ENCODE measurements around the gene SPATA2. TPM values are rescaled to one million over a fixed set of nuclear protein-coding genes. Genes with fewer than 3 reads are reported as not detected.

The SPATA2 gene
- total and polyA plus RNA-seq, 2 experiments from 2014 or later: 5.3 to 9.3 TPM

GRCh38 chr20:49880724-49881445 is 34.4 kb downstream of the SPATA2 start:
- Histone ChIP-seq H3K27ac (ENCODE audit: low read depth) (no peak overlapping the region), H2AFZ (no peak overlapping the region), H3K9me2 (ENCODE audit: insufficient read depth) (no peaks in the 10 kb centered on the region), H3K4me2 (no peak overlapping the region), H3K36me3 (ENCODE audit: insufficient read depth) (no peaks in the 10 kb centered on the region), H4K20me1 (replicated peaks; ENCODE audit: insufficient read depth) (no peaks in the 10 kb centered on the region), H3F3A (replicated peaks; ENCODE audit: low read depth) (no peaks in the 10 kb centered on the region), H3K4me1 (ENCODE audit: insufficient read depth) (no peaks in the 10 kb centered on the region), H3K79me2 (replicated peaks; ENCODE audit: insufficient read depth) (no peaks in the 10 kb centered on the region), H3K27me3 (ENCODE audit: insufficient read depth) (no peaks in the 10 kb centered on the region), H3K4me3 (no peak overlapping the region)
- no peak for DNase-seq (ENCODE audit: low spot score)
- Mint-ChIP-seq H3K9me3 (no peaks in the 10 kb centered on the region), H3K4me3 (no peak overlapping the region), H3K27ac (no peak overlapping the region), H3K36me3 (ENCODE audit: low read depth) (peaks cover 3% of the 10 kb centered on the region; the same call in 2 of the 3 replicates), H3K27me3 (ENCODE audit: insufficient read depth, low read depth, poor library complexity) (peaks cover 5% of the 10 kb centered on the region), H3K4me1 (peaks cover 2% of the 10 kb centered on the region; the same call in 2 of the 3 replicates)
- TF ChIP-seq ZNF114 (CRISPR knock-in tag; IDR thresholded peaks at IDR 0.05) (no peak), JUNB (IDR thresholded peaks at IDR 0.05; ENCODE audit: unreplicated experiment) (no peak), ZNF331 (CRISPR knock-in tag; IDR thresholded peaks at IDR 0.05; ENCODE audit: low read depth) (no peak), POLR2AphosphoS5 (IDR thresholded peaks at IDR 0.05; ENCODE audit: low read depth) (no peak), CTCF (conservative IDR thresholded peaks at IDR 0.05; ENCODE audit: low read depth in 2 of 2) (no peak)
- ATAC-seq: no peak

DNA sequence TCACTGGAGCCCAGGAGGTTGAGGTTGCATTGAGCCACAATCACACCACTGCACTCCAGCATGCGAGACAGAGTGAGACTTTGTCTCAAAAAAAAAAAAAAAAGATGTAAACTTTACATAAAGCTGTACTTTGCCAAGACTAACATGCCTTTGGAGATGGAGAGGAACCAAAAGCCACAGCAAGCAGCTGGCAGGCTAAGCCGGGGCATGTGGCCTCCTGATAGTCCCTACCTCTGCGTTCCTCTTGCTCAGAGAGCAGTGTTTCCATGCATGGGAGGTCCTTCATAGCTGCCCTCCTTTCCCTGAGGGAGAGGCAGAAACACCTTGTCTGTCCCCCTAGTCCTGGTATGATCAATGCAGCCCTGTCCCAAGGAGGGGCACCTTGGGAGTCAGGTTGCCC is 35.2 kb downstream of the SPATA2 start:
- Histone ChIP-seq H3K4me1 (ENCODE audit: insufficient read depth) (no peaks in the 10 kb centered on the region), H3K4me2 (no peak overlapping the region), H3F3A (replicated peaks; ENCODE audit: low read depth) (no peaks in the 10 kb centered on the region), H3K4me3 (no peak overlapping the region), H2AFZ (no peak overlapping the region), H4K20me1 (replicated peaks; ENCODE audit: insufficient read depth) (no peaks in the 10 kb centered on the region), H3K9me2 (ENCODE audit: insufficient read depth) (no peaks in the 10 kb centered on the region), H3K27ac (ENCODE audit: low read depth) (no peak overlapping the region), H3K79me2 (replicated peaks; ENCODE audit: insufficient read depth) (no peaks in the 10 kb centered on the region), H3K36me3 (ENCODE audit: insufficient read depth) (no peaks in the 10 kb centered on the region), H3K27me3 (ENCODE audit: insufficient read depth) (no peaks in the 10 kb centered on the region)
- H3K27ac Mint-ChIP-seq: no peak overlapping the region
- DNase-seq (ENCODE audit: low spot score) (no peak), ATAC-seq (no peak)
- TF ChIP-seq CTCF (conservative IDR thresholded peaks at IDR 0.05; ENCODE audit: low read depth in 2 of 2) (no peak), POLR2AphosphoS5 (IDR thresholded peaks at IDR 0.05; ENCODE audit: low read depth) (no peak), EZH2 (IDR thresholded peaks at IDR 0.05; ENCODE audit: low read depth, unreplicated experiment) (no peak), CREB1 (CRISPR knock-in tag; IDR thresholded peaks at IDR 0.05; ENCODE audit: low read depth) (no peak), STAT1 (IDR thresholded peaks at IDR 0.05; ENCODE audit: unreplicated experiment) (no peak), NANOG (IDR thresholded peaks at IDR 0.05; ENCODE audit: borderline replicate concordance) (no peak), JUNB (IDR thresholded peaks at IDR 0.05; ENCODE audit: unreplicated experiment) (no peak), EZH2phosphoT487 (IDR thresholded peaks at IDR 0.05; ENCODE audit: unreplicated experiment) (no peak)
- TF ChIP-seq, protein P1, sequence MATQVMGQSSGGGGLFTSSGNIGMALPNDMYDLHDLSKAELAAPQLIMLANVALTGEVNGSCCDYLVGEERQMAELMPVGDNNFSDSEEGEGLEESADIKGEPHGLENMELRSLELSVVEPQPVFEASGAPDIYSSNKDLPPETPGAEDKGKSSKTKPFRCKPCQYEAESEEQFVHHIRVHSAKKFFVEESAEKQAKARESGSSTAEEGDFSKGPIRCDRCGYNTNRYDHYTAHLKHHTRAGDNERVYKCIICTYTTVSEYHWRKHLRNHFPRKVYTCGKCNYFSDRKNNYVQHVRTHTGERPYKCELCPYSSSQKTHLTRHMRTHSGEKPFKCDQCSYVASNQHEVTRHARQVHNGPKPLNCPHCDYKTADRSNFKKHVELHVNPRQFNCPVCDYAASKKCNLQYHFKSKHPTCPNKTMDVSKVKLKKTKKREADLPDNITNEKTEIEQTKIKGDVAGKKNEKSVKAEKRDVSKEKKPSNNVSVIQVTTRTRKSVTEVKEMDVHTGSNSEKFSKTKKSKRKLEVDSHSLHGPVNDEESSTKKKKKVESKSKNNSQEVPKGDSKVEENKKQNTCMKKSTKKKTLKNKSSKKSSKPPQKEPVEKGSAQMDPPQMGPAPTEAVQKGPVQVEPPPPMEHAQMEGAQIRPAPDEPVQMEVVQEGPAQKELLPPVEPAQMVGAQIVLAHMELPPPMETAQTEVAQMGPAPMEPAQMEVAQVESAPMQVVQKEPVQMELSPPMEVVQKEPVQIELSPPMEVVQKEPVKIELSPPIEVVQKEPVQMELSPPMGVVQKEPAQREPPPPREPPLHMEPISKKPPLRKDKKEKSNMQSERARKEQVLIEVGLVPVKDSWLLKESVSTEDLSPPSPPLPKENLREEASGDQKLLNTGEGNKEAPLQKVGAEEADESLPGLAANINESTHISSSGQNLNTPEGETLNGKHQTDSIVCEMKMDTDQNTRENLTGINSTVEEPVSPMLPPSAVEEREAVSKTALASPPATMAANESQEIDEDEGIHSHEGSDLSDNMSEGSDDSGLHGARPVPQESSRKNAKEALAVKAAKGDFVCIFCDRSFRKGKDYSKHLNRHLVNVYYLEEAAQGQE (IDR thresholded peaks at IDR 0.05; ENCODE audit: unreplicated experiment): no peak
- no peak overlapping the region for H3K4me3 Mint-ChIP-seq
- peaks cover 5% of the 10 kb centered on the region for H3K27me3 Mint-ChIP-seq (ENCODE audit: insufficient read depth, low read depth, poor library complexity)
- H3K4me1 Mint-ChIP-seq: no peaks in the 10 kb centered on the region; the same call in 2 of the 3 replicates
- H3K9me3 Mint-ChIP-seq: no peaks in the 10 kb centered on the region
- H3K36me3 Mint-ChIP-seq (ENCODE audit: low read depth): peaks cover 3% of the 10 kb centered on the region; the same call in 2 of the 3 replicates
